Stimulated activated naive CD4-positive, alpha-beta T cell (primary cell): Measurements from ENCODE around the gene PCMTD2.

Experiments used
- DNase-seq, 6 experiments: peaks; one replicate each; lab custom pipeline; 2025; lab: John Stamatoyannopoulos, UW

Gene PCMTD2

DNA sequence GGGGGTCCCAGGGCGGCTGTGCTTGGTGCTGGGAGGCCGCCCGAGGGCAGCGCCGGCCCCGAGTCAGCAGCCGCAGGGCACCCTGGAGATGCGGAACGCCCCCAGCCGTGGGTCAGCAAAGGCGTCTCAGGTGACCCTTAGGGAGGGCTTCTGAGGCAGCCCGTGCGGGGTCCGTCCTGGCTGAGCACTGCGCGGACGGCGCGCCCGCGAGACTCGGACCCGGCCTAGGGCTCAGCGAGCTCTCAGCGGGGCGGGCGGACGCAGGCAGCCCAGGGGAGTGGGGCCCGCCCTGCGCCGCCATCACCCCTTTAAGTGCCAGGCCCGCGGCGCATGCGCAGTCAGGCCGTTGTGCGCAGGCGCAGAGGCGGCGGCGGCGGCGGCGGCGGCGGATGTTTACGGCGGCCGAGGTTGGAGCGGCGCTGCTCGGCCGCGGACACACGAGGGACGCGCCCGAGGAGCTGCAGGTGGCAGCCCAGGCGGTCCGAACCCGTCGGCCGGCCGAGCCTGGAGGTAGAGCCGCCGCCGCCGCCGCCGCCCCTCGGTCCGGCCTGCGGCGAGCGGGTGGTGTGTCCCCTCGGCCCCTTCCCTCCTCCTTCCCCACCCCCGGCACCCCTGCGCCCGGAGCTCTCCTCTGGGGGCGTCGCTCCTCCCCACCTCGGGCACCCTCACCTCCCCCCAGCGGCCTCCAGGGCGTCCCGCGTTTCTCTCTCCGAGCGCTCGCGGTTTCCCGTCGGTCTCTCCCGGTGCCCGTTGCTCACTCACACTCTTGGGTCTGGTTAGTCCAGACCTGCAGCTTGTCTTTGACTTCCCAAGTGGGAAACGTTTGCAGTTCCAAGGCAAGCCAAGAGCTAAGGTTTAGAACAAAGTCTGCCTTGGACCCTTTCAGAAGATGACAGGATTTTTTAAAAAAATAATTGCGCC is at the start of gene PCMTD2:
Gene PCMTD2, plus strand, starts transcription at position 388 of the 921 bp plus-strand sequence. CDS start 4,218 bp downstream, outside the sequence.
- peak; percentile 55 to 91 (median 78) for DNase-seq

DNA sequence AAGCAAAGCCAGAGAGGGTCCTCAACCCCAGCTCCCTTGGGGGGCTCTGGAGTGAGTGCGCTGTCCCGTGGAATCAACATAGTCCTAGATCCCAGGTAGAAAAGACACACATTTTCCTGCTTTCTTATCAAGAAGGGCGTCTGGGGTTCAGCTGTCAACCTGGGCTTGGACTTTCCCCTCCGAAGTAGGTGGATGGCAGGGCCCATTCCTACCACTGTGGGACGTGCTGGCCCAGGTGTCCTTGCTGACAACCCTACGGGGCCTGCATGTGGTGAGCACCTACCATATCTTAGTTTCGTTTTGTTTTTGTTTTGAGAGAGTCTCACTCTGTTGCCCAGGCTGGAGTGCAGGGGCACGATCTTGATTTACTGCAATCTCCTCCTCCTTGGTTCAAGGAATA is 48.9 kb upstream of the PCMTD2 start:
- DNase-seq: no peak

DNA sequence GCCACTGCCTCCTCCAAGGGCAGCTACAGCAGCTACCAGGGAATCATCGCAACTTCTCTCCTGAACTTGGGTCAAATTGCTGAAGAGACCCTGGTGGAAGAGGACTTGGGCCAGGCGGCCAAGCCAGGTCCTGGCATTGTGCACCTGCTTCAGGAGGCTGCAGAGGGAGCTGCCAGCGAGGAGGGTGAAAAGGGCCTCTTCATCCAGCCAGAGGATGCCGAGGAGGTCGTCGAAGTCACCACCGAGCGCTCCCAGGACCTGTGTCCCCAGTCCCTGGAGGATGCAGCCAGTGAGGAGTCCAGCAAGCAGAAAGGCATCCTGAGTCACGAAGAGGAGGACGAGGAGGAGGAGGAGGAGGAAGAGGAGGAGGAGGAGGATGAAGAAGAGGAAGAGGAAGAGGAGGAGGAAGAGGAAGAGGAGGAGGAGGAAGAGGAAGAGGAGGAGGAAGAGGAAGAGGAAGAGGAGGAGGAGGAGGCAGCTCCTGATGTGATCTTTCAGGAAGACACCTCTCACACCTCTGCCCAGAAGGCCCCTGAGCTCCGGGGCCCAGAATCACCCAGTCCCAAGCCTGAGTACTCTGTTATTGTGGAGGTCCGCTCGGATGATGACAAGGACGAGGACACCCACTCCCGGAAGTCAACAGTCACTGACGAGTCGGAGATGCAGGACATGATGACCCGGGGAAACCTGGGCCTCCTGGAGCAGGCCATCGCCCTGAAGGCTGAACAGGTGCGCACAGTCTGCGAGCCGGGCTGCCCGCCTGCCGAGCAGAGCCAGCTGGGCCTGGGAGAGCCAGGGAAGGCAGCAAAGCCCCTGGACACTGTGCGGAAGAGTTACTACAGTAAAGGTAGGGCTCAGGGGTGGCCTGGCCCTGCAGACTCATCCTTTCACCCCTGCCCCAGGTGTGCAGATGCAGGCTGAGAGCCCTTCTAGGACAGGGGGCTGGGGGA is 47.6 kb upstream of the PCMTD2 start:
- DNase-seq: no peak

DNA sequence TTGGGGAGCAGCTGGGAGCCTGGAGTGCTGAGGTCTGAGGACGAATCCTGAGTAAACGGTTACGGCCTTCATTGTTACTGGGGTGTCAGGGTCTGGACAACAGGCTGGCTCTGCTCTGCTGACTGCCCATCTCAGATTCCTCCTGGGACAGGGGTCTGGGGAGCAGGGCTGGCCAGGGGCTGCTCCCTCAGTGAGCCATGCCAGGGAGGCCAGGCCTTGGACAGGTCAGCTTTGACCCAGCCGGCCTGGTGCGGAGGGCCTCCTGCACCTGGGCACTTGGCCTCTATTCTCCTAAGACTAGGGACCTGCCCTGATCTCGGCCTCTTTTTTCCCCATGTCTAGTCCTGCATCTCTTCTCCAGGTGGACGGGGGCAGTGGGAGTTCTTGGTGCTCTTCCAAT is 46.4 kb upstream of the PCMTD2 start:
- DNase-seq: no peak

DNA sequence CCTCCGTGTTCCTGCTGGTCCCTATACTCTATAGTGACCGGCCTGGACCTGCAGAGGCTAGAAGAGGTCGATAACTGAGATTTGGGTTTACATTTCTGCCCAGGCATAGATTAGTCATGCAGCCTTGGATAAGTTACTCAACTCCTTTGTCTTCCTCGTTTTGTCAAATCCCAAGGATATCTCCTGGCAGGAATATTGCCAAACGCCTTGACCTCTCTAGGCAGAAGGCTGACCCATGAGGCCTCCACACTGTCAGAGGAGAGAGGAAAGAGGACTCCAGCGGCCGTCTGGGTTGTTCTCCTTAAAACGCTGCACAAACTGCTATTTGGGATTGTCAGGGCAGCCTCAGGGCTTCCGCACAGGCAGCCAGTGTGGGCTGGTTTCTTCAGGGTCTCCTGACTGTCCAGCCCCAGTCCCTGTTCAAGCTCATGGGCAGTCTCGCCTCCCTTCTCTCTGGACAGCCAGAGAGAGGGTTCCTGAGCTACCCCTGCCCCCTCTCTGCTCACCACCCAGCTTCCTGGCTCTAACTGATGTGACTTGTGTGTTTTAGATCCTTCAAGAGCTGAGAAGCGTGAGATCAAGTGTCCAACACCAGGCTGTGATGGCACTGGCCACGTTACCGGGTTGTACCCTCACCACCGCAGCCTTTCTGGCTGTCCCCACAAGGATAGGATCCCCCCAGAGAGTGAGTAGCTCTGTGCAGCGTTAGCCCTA is 44.7 kb upstream of the PCMTD2 start:
- no peak for DNase-seq

DNA sequence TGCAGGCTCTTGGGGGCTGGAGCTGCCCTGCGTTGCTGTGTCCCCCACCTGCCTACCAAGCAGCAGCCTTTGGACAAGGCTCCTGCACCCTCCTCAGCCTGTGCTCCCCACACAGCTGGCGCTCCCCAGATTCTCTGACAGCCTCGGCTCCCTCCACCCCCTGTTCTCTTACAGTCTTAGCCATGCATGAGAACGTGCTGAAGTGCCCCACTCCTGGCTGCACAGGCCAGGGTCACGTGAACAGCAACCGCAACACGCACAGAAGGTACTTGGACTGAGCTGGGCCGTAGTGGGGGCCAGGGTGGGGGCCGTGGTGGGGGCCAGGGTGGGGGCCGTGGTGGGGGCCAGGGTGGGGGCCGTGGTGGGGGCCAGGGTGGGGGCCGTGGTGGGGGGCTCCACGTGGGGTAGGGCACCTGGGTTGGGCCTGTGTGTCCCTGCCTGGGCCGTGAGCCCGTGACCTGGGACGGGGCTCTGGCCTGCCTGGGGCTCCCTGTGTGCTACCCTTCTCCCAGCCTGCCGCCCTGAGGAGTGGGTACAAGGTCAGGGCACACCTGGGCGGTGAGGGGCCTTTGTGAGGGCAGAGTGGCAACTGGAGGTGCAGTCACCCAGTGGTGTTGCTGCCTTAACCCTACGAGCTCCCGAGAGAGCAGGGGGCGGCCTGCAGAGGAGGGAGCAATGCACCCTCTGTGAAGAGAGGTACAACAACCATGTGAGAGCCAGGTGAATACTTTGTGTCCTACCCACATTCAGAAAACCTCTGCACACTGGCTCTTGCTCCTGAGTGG is 43.5 kb upstream of the PCMTD2 start:
- no peak for DNase-seq

DNA sequence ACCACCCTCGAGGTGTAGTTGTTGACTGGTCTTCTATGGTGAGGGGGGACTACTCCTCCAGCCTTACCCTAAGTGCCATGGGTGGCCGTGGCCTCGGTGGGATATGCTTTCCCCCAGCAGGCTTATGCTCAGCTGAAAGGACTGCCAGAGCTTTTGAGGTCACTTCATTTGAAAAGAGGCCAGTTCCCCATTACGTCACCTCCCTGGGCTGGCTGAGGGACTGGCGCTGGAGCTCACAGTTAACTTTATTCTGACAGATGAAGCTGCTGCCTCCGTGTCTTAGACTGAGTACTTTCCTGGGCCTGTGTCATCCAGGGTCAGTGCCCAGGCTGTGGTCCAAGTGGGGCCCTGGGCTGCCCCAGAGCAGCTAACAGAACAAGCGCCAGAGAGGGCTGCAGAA is 42.8 kb upstream of the PCMTD2 start:
- DNase-seq: no peak

DNA sequence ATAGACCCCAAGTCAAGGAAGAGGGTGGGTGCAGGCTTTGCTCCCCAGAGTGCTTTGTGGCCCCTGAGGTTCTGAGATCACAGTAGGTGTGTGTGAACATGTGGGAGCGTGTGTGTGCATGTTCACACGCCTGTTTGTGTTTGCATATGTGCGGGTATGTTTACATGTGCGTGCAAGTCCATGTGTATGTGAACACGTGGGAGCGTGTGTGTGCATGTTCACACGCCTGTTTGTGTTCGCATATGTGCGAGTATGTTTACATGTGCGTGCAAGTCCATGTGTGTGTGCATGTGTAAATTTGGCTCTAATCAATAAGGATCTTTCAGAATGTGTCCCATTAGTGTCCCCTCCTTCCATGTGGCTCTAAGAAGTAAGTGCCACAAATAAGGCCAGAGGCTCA is 41.4 kb upstream of the PCMTD2 start:
- DNase-seq: no peak

DNA sequence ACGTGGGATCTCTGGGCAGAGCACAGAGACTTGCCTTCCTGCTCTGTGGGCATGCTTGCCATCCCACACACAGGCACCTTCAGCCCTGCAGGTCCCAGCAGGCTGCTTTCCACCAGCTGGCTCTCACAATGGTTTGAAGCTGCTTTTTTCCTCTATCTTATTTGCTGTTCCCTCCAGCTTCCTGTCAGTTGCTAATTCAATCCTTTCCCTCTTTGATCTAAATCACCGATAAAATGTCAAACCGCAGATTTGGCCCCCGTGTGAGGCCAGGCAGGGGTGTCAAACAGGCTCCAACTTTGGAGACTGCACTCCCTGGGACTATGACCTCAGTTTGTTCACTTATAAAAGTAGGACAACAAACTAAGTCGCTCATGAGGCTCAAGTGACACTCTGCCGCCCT is 40.6 kb upstream of the PCMTD2 start:
- no peak for DNase-seq

DNA sequence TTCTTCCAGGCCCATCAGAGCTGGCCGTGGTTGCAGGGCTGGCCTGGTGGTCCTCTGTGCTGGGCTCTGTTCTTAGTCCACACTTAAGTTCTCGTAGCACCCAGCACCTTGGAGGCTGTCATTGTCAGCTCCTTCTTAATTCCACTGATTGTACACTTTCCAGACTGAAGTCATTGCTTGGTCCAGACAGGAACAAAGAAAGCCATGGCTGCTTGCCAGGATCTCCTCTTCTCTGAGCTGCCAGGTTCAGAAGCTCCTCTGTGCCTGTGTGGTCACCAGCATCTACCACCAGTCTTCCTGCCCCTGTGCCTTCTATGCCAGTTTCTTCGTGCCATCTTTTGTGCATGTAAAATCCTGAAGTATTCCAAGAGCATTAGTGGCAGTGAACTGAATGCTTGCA is 39.5 kb upstream of the PCMTD2 start:
- no peak for DNase-seq

DNA sequence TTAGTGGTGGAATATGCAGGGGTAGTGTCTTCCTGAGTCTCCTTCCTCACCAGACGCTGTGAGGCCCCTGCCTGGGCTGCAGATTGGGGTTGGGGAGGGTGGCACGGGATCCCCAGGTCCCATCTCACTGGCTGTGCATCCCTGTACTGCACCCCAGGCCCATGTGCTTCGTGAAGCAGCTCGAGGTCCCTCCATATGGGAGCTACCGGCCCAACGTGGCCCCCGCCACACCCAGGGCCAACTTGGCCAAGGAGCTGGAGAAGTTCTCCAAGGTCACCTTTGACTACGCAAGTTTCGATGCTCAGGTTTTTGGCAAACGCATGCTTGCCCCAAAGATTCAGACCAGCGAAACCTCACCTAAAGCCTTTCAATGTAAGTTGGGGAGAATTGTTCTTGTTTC is 38.6 kb upstream of the PCMTD2 start:
- no peak for DNase-seq

DNA sequence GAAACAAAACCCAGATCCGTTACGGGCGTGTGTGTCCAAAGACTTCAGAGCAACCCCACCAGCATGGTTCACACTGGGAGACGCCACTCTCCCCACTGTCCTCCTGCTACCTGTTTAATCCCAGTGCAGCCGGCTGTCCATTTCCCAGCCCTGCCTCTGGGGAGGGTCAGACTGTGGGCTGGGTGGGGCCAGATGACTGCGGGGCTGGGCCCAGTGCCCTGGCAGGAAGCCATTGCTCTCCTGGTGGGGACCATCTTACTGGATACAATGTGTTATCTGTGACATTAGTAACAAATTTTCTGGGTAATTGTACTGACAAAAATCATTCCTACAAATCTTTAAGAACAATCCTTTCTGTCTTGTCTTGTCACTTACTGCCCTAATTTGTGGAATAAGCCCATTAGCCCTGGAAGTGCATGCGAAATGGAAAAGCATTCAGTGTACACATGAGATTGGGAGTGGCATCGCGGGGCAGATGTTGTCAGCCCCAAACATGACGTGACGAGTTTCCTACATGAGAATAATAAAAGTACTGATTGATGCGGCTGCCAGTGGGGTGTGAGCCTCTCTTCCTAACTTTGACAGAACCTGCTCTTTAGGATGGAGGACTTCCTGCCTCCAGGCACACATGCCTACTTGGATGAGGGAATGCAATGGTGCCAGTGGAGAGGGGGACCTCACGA is 37.9 kb upstream of the PCMTD2 start:
- no peak for DNase-seq

DNA sequence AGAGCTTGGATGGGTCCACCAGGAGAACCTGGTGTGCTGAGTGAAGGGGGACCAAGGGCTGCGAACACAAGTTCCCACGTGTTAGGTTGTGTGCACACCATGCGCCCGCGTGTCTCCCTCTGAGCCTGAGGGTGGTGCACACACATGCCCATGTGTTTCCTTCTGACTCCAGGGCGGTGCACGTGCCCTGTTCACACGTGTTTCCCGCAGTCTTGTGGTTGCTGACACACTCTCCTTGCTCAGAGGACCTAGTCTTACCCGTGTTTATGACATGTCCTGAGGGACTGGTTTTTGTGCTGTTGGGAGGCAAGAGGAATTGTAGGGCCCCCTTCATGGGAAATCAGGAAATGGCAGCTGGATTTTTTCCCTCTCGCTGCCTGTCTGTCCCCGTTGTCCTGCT is 36.3 kb upstream of the PCMTD2 start:
- DNase-seq: no peak

DNA sequence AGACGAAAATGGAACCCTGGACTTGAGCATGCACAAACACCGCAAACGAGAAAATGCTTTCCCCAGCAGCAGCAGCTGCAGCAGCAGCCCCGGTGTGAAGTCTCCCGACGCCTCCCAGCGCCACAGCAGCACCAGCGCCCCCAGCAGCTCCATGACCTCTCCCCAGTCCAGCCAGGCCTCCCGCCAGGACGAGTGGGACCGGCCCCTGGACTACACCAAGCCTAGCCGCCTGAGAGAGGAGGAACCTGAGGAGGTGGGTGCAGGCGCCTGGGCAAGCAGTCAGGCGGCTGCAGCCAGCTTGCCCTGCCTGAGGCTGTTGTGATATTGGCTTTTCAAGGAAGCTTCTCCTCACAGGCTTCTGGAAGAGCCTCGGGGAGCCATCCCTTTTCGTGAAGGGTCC is 35.8 kb upstream of the PCMTD2 start:
- no peak for DNase-seq

DNA sequence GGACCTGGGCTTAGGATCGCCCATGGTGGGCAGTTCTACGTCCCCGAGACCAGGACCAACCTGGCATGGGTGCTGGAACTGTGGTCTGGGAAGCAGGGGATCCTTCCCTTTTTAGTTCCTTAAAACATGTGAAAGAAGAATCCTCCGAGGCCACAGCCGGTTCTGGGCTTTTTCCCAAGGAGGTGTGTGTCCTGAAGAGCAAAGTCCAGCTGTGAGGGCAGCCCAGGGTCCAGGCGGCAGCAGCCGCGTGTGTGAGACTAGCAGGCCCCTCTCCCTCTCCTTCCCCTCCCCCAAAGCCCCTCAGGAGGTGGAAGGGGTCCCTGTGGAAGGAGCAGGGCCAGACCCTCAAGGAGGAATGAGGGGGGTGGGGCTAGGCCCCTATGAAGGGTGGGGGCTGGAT is 35.1 kb upstream of the PCMTD2 start:
- no peak for DNase-seq

DNA sequence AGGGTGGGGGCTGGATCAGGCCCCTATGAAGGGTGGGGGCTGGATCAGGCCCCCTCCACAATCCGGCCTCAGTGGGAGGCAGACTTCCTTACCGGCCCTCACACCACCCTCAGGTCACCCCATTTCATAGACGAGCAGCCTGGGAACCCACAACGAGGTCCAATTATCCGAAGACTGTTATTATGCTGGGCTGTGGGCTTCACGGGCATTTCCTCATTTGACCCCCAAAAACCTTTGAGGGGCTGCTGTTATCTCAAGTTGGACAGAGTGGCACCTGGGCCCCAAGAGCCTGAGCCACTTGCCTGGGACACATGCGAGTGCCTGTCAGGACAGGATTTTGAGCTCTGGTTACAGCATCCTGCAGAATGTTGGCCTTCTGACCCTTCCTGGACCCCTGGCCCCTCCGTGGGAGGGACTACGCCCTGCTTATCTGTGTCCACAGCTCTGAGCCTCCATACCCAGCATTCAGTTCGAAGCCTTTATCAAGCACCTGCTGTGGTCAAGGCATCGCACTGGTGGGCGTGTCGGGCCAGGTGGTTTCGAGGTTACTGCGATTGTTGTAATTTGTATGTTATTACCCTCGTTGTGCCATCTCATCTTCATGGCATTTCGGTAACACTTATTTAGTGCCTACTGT is 34.5 kb upstream of the PCMTD2 start:
- no peak for DNase-seq

DNA sequence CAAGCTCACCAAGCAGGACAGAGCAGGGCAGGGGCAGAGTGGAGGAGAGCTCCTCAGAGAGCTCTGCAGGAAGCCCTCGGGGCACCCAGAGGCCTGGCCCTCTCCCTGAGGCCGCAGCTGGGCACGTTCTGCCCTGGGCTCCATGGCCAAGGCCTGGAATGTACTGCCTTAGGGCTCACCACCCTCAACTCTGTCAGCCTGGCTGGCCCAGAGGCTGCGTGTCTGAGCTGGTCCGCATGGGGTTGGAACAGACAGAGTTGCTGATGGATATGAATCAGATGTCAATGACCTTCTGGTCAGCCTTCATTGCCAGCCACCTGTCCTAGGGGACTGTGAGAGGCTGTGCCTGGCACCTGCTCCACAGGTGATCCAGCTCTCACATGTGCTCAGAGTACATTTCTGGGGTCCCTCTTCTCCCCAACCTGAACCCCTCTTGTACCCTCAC is 33.2 kb upstream of the PCMTD2 start:
- no peak for DNase-seq

DNA sequence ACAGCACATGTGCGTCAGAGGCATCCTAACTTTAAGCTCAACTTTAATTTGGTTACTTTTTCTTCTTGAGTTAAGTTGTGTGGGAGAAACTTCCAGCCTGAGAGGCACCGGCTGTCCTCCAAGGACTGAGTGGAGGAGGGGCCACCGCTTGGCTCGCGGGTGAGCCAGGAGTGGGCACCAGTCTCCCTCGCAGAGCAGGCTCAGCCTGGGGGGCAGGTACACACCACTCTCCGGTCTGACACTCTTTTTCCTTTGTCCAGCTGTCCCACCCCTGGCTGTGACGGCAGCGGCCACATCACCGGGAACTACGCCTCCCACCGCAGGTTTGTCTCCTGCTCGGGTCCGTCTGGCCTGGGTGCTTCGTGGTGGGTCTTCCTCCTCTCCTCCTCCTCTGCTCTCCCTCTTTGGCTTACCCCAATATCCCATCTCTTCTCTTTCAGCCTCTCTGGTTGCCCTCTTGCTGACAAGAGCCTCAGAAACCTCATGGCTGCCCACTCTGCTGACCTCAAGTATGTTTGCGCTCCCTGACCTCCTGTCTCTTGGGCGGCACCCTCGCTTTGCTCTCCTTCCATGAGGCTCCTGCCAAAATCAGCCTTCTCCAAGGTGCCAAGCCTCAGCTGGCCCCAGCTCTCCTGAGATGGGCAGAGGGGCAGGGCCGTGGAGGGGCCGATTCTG is 32.6 kb upstream of the PCMTD2 start:
- DNase-seq: no peak

DNA sequence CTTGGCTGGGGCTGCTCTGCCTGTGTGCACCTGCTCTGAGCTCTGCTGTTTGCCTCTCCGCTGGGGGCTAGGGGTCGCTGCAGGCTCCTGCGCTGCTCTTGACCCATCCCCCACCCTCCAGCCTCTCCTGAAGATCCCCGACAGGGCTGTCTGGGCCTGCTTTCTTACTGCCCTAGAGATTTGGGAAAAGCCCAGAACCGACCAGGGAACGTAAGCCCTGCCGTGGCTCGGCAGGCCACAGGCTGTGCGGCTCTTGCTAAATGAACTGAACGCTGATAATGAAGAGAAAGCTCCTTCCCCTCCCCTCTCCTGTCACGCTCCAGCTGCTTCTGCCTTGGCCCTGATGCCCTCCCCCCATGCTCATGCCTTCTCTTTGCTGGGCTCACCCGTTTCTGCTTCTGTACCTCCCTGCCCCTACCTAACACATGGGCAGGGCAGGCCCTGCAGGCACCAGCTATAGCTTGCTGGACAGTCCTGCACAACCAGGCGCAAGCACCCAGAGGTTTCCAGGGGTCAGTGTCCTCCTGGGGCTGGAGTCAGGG is 32.0 kb upstream of the PCMTD2 start:
- no peak for DNase-seq
